HepG2 (cell line): Measurements from ENCODE around the gene SNX15. TPM values are rescaled to one million over a fixed set of nuclear protein-coding genes. Genes with fewer than 3 reads are reported as not detected.

Experiments
- ARID3A ChIP-seq: IDR thresholded peaks from 2 replicates; pipeline ENCODE4 v1.6.1; 2012; ENCODE audit warnings: low read depth, low read length, improper control_type of control experiment
- FOXK2 ChIP-seq: fragments of 450-650 bp; IDR thresholded peaks from 2 replicates; pipeline ENCODE4 v1.6.1; 2016
- GATAD2A ChIP-seq: IDR thresholded peaks from 2 replicates; pipeline ENCODE4 v1.6.1; 2016
- GZF1 ChIP-seq: sonication (generic); formaldehyde crosslinking; IDR thresholded peaks from 2 replicates; pipeline ENCODE4 v1.5.1; 2020; ENCODE audit warnings: mild to moderate bottlenecking, missing genetic modification reagents
- MED1 ChIP-seq: sonication (generic); formaldehyde crosslinking; IDR thresholded peaks from 2 replicates; pipeline ENCODE4 v1.4.0; 2020; ENCODE audit warnings: missing genetic modification reagents
- MYC ChIP-seq: sonication (generic); formaldehyde crosslinking; IDR thresholded peaks from 2 replicates; pipeline ENCODE4 v1.9.0; 2021; ENCODE audit warnings: missing genetic modification reagents, borderline replicate concordance
- POLR2AphosphoS5 ChIP-seq: IDR thresholded peaks from 2 replicates; pipeline ENCODE4 v1.6.1; 2012; ENCODE audit warnings: low read depth, low read length
- TFAP4 ChIP-seq: sonication (generic); IDR thresholded peaks from 2 replicates; pipeline ENCODE4 v1.6.1; 2016; ENCODE audit warnings: low read depth, borderline replicate concordance
- TFDP1 ChIP-seq: IDR thresholded peaks from 2 replicates; pipeline ENCODE4 v1.6.1; 2016; ENCODE audit warnings: missing compliant biosample characterization, missing genetic modification reagents, borderline replicate concordance
- UBTF ChIP-seq: sonication (generic); formaldehyde crosslinking; IDR thresholded peaks from 2 replicates; pipeline ENCODE4 v1.4.0; 2020; ENCODE audit warnings: mild to moderate bottlenecking, missing genetic modification reagents
- ZBTB46 ChIP-seq: sonication (generic); formaldehyde crosslinking; IDR thresholded peaks from 2 replicates; pipeline ENCODE4 v1.4.0; 2020; ENCODE audit warnings: mild to moderate bottlenecking, missing genetic modification reagents, borderline replicate concordance
- ZMYM2 ChIP-seq: sonication (generic); formaldehyde crosslinking; IDR thresholded peaks from 2 replicates; pipeline ENCODE4 v1.8.0; 2022; ENCODE audit warnings: mild to moderate bottlenecking, missing genetic modification reagents
- ZNF3 ChIP-seq: IDR thresholded peaks from 2 replicates; pipeline ENCODE4 v1.7.0; 2017; ENCODE audit warnings: inconsistent platforms
- ZNF501 ChIP-seq: sonication (generic); formaldehyde crosslinking; IDR thresholded peaks from 2 replicates; pipeline ENCODE4 v1.5.1; 2020; ENCODE audit warnings: mild to moderate bottlenecking, moderate library complexity, missing genetic modification reagents
- ZNF605 ChIP-seq: sonication (generic); formaldehyde crosslinking; IDR thresholded peaks from 2 replicates; pipeline ENCODE4 v1.8.0; 2022; ENCODE audit warnings: mild to moderate bottlenecking, missing genetic modification reagents
- ZNF615 ChIP-seq: sonication (generic); formaldehyde crosslinking; IDR thresholded peaks from 2 replicates; pipeline ENCODE4 v1.5.0; 2020; ENCODE audit warnings: mild to moderate bottlenecking, missing genetic modification reagents, borderline replicate concordance
- ZNF687 ChIP-seq: sonication (generic); formaldehyde crosslinking; IDR thresholded peaks from 2 replicates; pipeline ENCODE4 v1.5.1; 2020; ENCODE audit warnings: mild to moderate bottlenecking, missing genetic modification reagents, moderate library complexity
- polyA plus RNA-seq, 8 experiments: library from polyadenylated mRNA; depleted of rRNA in 3 of 8; stranded (reverse) in 7 of 8; unstranded in 1 of 8; fragments of >200 nt; fragmentation: Illumina TruSeq in 4 of 8; extraction: Trizol in 4 of 8; gene quantifications; 2 replicates each; pipeline versions ENCODE4 v1.2.1 to v1.2.3, GENCODE V29; 2011 to 2016; ENCODE audit warnings: low read depth in 4 of 8, missing spikeins in 1 of 8, mixed read lengths in 1 of 8; ENCODE audit not compliant: insufficient read depth in 1 of 8
- total RNA-seq, 5 experiments: library from RNA; depleted of rRNA; stranded (reverse); fragments of >200 nt; fragmentation: Illumina TruSeq; extraction: Trizol; gene quantifications; 2 replicates each; pipeline ENCODE4 v1.2.3, GENCODE V29; 2016; ENCODE audit warnings: low read depth in 1 of 5

The SNX15 gene
- total and polyA plus RNA-seq, 2 of the 13 experiments (the other 11 are each of a cell fraction or from before 2014, with no cell fraction given): 19.1 to 22.6 TPM

GRCh38 chr11:64998690-64999431 lies 28.4 kb upstream of the SNX15 start (continued):
- TF ChIP-seq ZNF605 (CRISPR knock-in tag) (0 out of 2 replicates have a peak, but pooled peaks have one; percentile 40), ZBTB46 (CRISPR knock-in tag) (no peak), ZNF615 (0 out of 2 replicates have a peak, but pooled peaks have one; percentile 25), GATAD2A (CRISPR knock-in tag) (peak; percentile 28; the same call in 1 of the 2 replicates), TFAP4 (peak; percentile 74), ZNF687 (CRISPR knock-in tag) (peak; percentile 60), MED1 (CRISPR knock-in tag) (0 out of 2 replicates have a peak, but pooled peaks have one; percentile 23), ZNF3 (CRISPR knock-in tag) (peak; percentile 87), FOXK2 (no peak), POLR2AphosphoS5 (peak; percentile 64), MYC (CRISPR knock-in tag) (no peak), TFDP1 (CRISPR knock-in tag) (peak; percentile 2; the same call in 1 of the 2 replicates), ZMYM2 (CRISPR knock-in tag) (no peak), GZF1 (CRISPR knock-in tag) (no peak), UBTF (peak; percentile 37), ZNF501 (CRISPR knock-in tag) (0 out of 2 replicates have a peak, but pooled peaks have one; percentile 62), ARID3A (0 out of 2 replicates have a peak, but pooled peaks have one; percentile 15)
